ENCODE data around the gene AKAP8. TPM values are rescaled to one million over a fixed set of nuclear protein-coding genes. Genes with fewer than 3 reads are reported as not detected.

AKAP8 gene
- total and polyA plus RNA-seq, 9 of the 15 experiments (the other 6 are each of a cell fraction or from before 2014, with no cell fraction given): 3.4 to 56.5 (median 15.0) TPM

- TF ChIP-seq ZNF12 (CRISPR knock-in tag; IDR thresholded peaks at IDR 0.05) (no peak), NCOA1 (IDR thresholded peaks at IDR 0.05; ENCODE audit: low read depth) (no peak), ARNT (IDR thresholded peaks at IDR 0.05) (no peak)
These were observed 5.4 kb downstream of the AKAP8 start (continued) for GRCh38 chr19:15374105-15374651.

- H3K4me1 ChIP-seq (replicated peaks in 1 of 2; ENCODE audit: control insufficient read depth in 2 of 2, insufficient read depth in 2 of 2, low read length in 2 of 2): peaks cover 11 to 45% of the 10 kb centered on the region in 2 experiments
- H3K4me2 ChIP-seq (ENCODE audit: insufficient read depth, low read length): no peak overlapping the region
- no peaks in the 10 kb centered on the region; a peak in 1 of 5 replicates for H3K27me3 ChIP-seq (ENCODE audit: control insufficient read depth in 2 of 2, insufficient read depth in 2 of 2, low read length in 2 of 2)
- H3K9me3 ChIP-seq (replicated peaks; ENCODE audit: control insufficient read depth, insufficient read depth, low read depth, low read length): no peaks in the 10 kb centered on the region
- FAIRE-seq (no peak), ATAC-seq (no peak), DNase-seq (ENCODE audit: extremely low read depth in 1 of 4, low spot score in 3 of 4) (peak in 1 of 4 experiments; percentile 23)
- H3K36me3 ChIP-seq (ENCODE audit: control insufficient read depth, insufficient read depth, low read length): peaks cover 76% of the 10 kb centered on the region; the same call in 2 of the 3 replicates
- H3K9ac ChIP-seq (ENCODE audit: insufficient read depth in 1 of 2, low read depth in 2 of 2, low read length in 2 of 2): peak overlapping the region in 1 of 2 experiments; percentile 17; a peak in 1 of 4 replicates
- 89% methylated on average over 12 of the region's 22 CpGs for WGBS (ENCODE audit: insufficient coverage, low coverage, missing lambda C conversion rate)
- ChIA-PET POLR2A (no interaction called here), CTCF (ENCODE audit: low intra/inter-chr PET ratio) (no interaction called here)
- H4K20me1 ChIP-seq (replicated peaks; ENCODE audit: control insufficient read depth, insufficient read depth, low read length): peaks cover 30% of the 10 kb centered on the region
- no TSS peak for BruUV-seq (replicated peaks)
- TF ChIP-seq CEBPG (CRISPR knock-in tag; IDR thresholded peaks at IDR 0.05): no peak
- no peak for TF ChIP-seq CEBPG (tag; conservative IDR thresholded peaks at IDR 0.05 in 1 of 2, IDR thresholded peaks at IDR 0.05 in 1 of 2)
- TF ChIP-seq HDGF (IDR thresholded peaks at IDR 0.05): no peak
- peak; percentile 69; the same call in 1 of the 2 replicates for TF ChIP-seq ZBTB33 (CRISPR knock-in tag; IDR thresholded peaks at IDR 0.05)
- TF ChIP-seq SREBF1 (IDR thresholded peaks at IDR 0.05; ENCODE audit: borderline replicate concordance, low read depth, low read length): no peak
- in situ Hi-C loops (cut with MboI) (no loop called here), intact Hi-C loops (cut with micrococcal nuclease) (no loop called here)
- no peak overlapping the region for H3K4me3 ChIP-seq
- peaks cover 3% of the 10 kb centered on the region for H3K9me1 ChIP-seq (ENCODE audit: control insufficient read depth, insufficient read depth, low read length)
- peaks cover 56% of the 10 kb centered on the region for H3K79me2 ChIP-seq (ENCODE audit: control insufficient read depth, insufficient read depth, low read length)
- H3K27ac ChIP-seq (ENCODE audit: extremely low read depth, low read depth, low read length): no peak overlapping the region
- no peak overlapping the region for H2AFZ ChIP-seq (ENCODE audit: low read depth, low read length)
These were observed 5.9 kb downstream of the AKAP8 start for GRCh38 chr19:15373644-15374043.
